ENCODE results near the gene BBS2. TPM values are rescaled to one million over a fixed set of nuclear protein-coding genes. Genes with fewer than 3 reads are reported as not detected.
A peak's percentile ranks its signal among the peaks of the same experiment; 100 is the strongest.

The BBS2 gene
- total and polyA plus RNA-seq, 2 of the 13 experiments (the other 11 are each of a cell fraction or from before 2014, with no cell fraction given): 59.7 to 68.3 TPM

GRCh38 chr16:56451753-56452689 lies 67.8 kb downstream of the BBS2 start (continued):
- TF ChIP-seq THAP8 (CRISPR knock-in tag; IDR thresholded peaks at IDR 0.05; ENCODE audit: borderline replicate concordance): no peak
- TF ChIP-seq ZNF136 (CRISPR knock-in tag; IDR thresholded peaks at IDR 0.05; ENCODE audit: low read depth): no peak; the same call in 1 of the 2 replicates
- peak; percentile 22; the same call in 1 of the 2 replicates for TF ChIP-seq NCOA2 (CRISPR knock-in tag; IDR thresholded peaks at IDR 0.05)
- TF ChIP-seq PHF8 (CRISPR knock-in tag; IDR thresholded peaks at IDR 0.05): no peak
- no peak for TF ChIP-seq POLR2AphosphoS2 (IDR thresholded peaks at IDR 0.05; ENCODE audit: low read depth, low read length)
- TF ChIP-seq TFAP4 (IDR thresholded peaks at IDR 0.05; ENCODE audit: borderline replicate concordance, low read depth): peak; percentile 70; the same call in 1 of the 2 replicates
- TF ChIP-seq POLR2A (IDR thresholded peaks at IDR 0.05; ENCODE audit: insufficient read depth in 1 of 2, low read depth in 2 of 2, low read length in 2 of 2): peak in 1 of 2 experiments; percentile 68; a peak in 2 of 4 replicates
- TF ChIP-seq SATB2 (CRISPR knock-in tag; IDR thresholded peaks at IDR 0.05): no peak
- no peak for TF ChIP-seq ZNF530 (CRISPR knock-in tag; IDR thresholded peaks at IDR 0.05; ENCODE audit: low read depth)
- no peak for TF ChIP-seq ZNF431 (CRISPR knock-in tag; IDR thresholded peaks at IDR 0.05; ENCODE audit: borderline replicate concordance, low read depth)
- 0 out of 2 replicates have a peak, but pooled peaks have one; percentile 23 for TF ChIP-seq ZMYM2 (CRISPR knock-in tag; IDR thresholded peaks at IDR 0.05)
- TF ChIP-seq, protein P1, sequence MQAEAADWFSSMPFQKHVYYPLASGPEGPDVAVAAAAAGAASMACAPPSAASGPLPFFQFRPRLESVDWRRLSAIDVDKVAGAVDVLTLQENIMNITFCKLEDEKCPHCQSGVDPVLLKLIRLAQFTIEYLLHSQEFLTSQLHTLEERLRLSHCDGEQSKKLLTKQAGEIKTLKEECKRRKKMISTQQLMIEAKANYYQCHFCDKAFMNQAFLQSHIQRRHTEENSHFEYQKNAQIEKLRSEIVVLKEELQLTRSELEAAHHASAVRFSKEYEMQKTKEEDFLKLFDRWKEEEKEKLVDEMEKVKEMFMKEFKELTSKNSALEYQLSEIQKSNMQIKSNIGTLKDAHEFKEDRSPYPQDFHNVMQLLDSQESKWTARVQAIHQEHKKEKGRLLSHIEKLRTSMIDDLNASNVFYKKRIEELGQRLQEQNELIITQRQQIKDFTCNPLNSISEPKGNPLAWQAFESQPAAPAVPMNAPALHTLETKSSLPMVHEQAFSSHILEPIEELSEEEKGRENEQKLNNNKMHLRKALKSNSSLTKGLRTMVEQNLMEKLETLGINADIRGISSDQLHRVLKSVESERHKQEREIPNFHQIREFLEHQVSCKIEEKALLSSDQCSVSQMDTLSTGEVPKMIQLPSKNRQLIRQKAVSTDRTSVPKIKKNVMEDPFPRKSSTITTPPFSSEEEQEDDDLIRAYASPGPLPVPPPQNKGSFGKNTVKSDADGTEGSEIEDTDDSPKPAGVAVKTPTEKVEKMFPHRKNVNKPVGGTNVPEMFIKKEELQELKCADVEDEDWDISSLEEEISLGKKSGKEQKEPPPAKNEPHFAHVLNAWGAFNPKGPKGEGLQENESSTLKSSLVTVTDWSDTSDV (CRISPR knock-in tag; IDR thresholded peaks at IDR 0.05): no peak
- TF ChIP-seq ZSCAN29 (CRISPR knock-in tag; conservative IDR thresholded peaks at IDR 0.05): 0 out of 2 replicates have a peak, but pooled peaks have one; percentile 3
- 0 out of 2 replicates have a peak, but pooled peaks have one; percentile 4 for TF ChIP-seq ZBTB25 (CRISPR knock-in tag; IDR thresholded peaks at IDR 0.05)
- no peak for TF ChIP-seq RBFOX2 (IDR thresholded peaks at IDR 0.05; ENCODE audit: low read depth, low read length)
- peak; percentile 0 for TF ChIP-seq U2AF1 (optimal IDR thresholded peaks at IDR 0.05; ENCODE audit: low read depth, low read length)
- TF ChIP-seq KAT2B (IDR thresholded peaks at IDR 0.05; ENCODE audit: borderline replicate concordance, low read depth, low read length): no peak
- 0 out of 2 replicates have a peak, but pooled peaks have one; percentile 4 for TF ChIP-seq FOSL2 (CRISPR knock-in tag; IDR thresholded peaks at IDR 0.05)
- no peak for TF ChIP-seq LBX2 (CRISPR knock-in tag; IDR thresholded peaks at IDR 0.05; ENCODE audit: borderline replicate concordance)
- TF ChIP-seq EP300 (IDR thresholded peaks at IDR 0.05; ENCODE audit: low read depth in 2 of 2, low read length in 2 of 2): no peak
- no peak for TF ChIP-seq EP300 (CRISPR knock-in tag; IDR thresholded peaks at IDR 0.05; ENCODE audit: borderline replicate concordance)
- no peak for TF ChIP-seq ZNF883 (CRISPR knock-in tag; IDR thresholded peaks at IDR 0.05; ENCODE audit: not compliant biosample characterization)
- peak; percentile 62 for TF ChIP-seq BRD4 (CRISPR knock-in tag; IDR thresholded peaks at IDR 0.05)
- TF ChIP-seq ZNF746 (CRISPR knock-in tag; IDR thresholded peaks at IDR 0.05): peak; percentile 53; the same call in 1 of the 2 replicates
- no peak for TF ChIP-seq IKZF1 (IDR thresholded peaks at IDR 0.05)

All from HepG2 (cell line).